SU-DHL-6 (cell line): ENCODE results near the gene PLIN4.
"Not testable (repeated sequence)": the region's sequence is repeated elsewhere in the genome, so short reads cannot be mapped to it uniquely, and the experiment has no call there.

Source experiments
- H2AFZ ChIP-seq: fragments of 200-600 bp; sonication (generic); 2 replicates; pipeline ENCODE4 v1.6.1; 2014; ENCODE audit warnings: low read depth, mild to moderate bottlenecking, moderate library complexity, mixed read lengths, antibody characterized with exemption, low read length; ENCODE audit not compliant: severe bottlenecking
- H3F3A ChIP-seq: fragments of 200-600 bp; shearing (Covaris generic); 2 replicates; pipeline ENCODE4 v1.6.0; 2016; ENCODE audit warnings: antibody characterized with exemption, mild to moderate bottlenecking; ENCODE audit not compliant: insufficient read depth
- H3K27ac ChIP-seq: fragments of 200-600 bp; sonication (generic); 2 replicates; pipeline ENCODE4 v1.5.1; 2016; ENCODE audit warnings: low read depth, mild to moderate bottlenecking, low read length, moderate library complexity, mixed read lengths
- H3K27me3 ChIP-seq: fragments of 200-600 bp; sonication (generic), shearing (Covaris generic); 2 replicates; pipeline ENCODE4 v1.6.0; 2014; ENCODE audit warnings: mild to moderate bottlenecking, low read length
- H3K36me3 ChIP-seq: fragments of 200-600 bp; sonication (generic); 2 replicates; pipeline ENCODE4 v1.6.1; 2014; ENCODE audit warnings: mild to moderate bottlenecking, low read length, mixed read lengths
- H3K4me2 ChIP-seq: fragments of 300-600, 200-600 bp; shearing (Covaris generic), sonication (generic); 2 replicates; pipeline ENCODE4 v1.6.0; 2014; ENCODE audit warnings: low read length, low read depth, mild to moderate bottlenecking; ENCODE audit not compliant: poor library complexity, severe bottlenecking
- H3K4me3 ChIP-seq: fragments of 200-600 bp; sonication (generic); 2 replicates; pipeline ENCODE4 v1.5.1; 2014; ENCODE audit warnings: antibody characterized with exemption, low read length, mild to moderate bottlenecking, mixed read lengths; ENCODE audit not compliant: insufficient read depth, poor library complexity, severe bottlenecking
- H3K79me2 ChIP-seq: fragments of 200-600 bp; sonication (generic); 2 replicates; pipeline ENCODE4 v1.6.1; 2014; ENCODE audit warnings: mild to moderate bottlenecking, low read length, moderate library complexity; ENCODE audit not compliant: insufficient read depth
- H3K9ac ChIP-seq: fragments of 200-600 bp; sonication (generic); 2 replicates; pipeline ENCODE4 v1.7.0; 2014; ENCODE audit warnings: mild to moderate bottlenecking, low read length
- H3K9me2 ChIP-seq: fragments of 200-600 bp; sonication (generic); replicated peaks from 2 replicates; pipeline ENCODE4 v1.6.1; 2014; ENCODE audit warnings: low read length; ENCODE audit not compliant: insufficient read depth
- H3K9me3 ChIP-seq: fragments of 200-600 bp; sonication (generic); 2 replicates; pipeline ENCODE4 v1.6.1; 2014; ENCODE audit warnings: low read length, mixed read lengths; ENCODE audit not compliant: insufficient read depth
- H4K20me1 ChIP-seq: fragments of 200-600 bp; sonication (generic); 2 replicates; pipeline ENCODE4 v1.6.1; 2014; ENCODE audit warnings: low read depth, mild to moderate bottlenecking, antibody characterized with exemption, low read length, moderate library complexity, mixed read lengths
- EZH2phosphoT487 ChIP-seq: fragments of 200-600 bp; sonication (generic), shearing (Covaris generic); conservative IDR thresholded peaks from 2 replicates; pipeline ENCODE4 v1.6.1; 2018; ENCODE audit warnings: mild to moderate bottlenecking, antibody characterized with exemption, low read length, moderate library complexity, mixed read lengths
- TF ChIP-seq, protein P1 (sequence below): fragments of 200-600 bp; sonication (generic); IDR thresholded peaks from one replicate; pipeline ENCODE4 v1.5.1; 2017; ENCODE audit warnings: antibody characterized with exemption, mild to moderate bottlenecking, low read length, moderate library complexity; ENCODE audit not compliant: insufficient read depth, poor library complexity, severe bottlenecking

PLIN4 gene

GRCh38 chr19:4543842-4544647, 25.8 kb upstream of the PLIN4 start:
- Histone ChIP-seq H3K4me3 (no peak overlapping the region), H3K27me3 (no peaks in the 10 kb centered on the region), H3F3A (no peaks in the 10 kb centered on the region), H3K9me2 (no peaks in the 10 kb centered on the region), H3K27ac (no peak overlapping the region), H4K20me1 (no peaks in the 10 kb centered on the region), H3K4me2 (no peak overlapping the region), H3K9me3 (no peaks in the 10 kb centered on the region), H3K9ac (no peak overlapping the region), H3K79me2 (no peaks in the 10 kb centered on the region), H3K36me3 (no peaks in the 10 kb centered on the region), H2AFZ (no peak overlapping the region)
- no peak for TF ChIP-seq EZH2phosphoT487

- no peaks in the 10 kb centered on the region for H3K27me3 ChIP-seq
- H4K20me1 ChIP-seq, result no peaks in the 10 kb centered on the region
- no peak overlapping the region for H3K4me3 ChIP-seq
- no peaks in the 10 kb centered on the region for H3K79me2 ChIP-seq
- no peaks in the 10 kb centered on the region for H3K9me2 ChIP-seq
- no peak overlapping the region for H3K4me2 ChIP-seq
- H3K27ac ChIP-seq, result no peak overlapping the region
- H2AFZ ChIP-seq, result no peak overlapping the region
- H3F3A ChIP-seq, result no peaks in the 10 kb centered on the region
- H3K9me3 ChIP-seq, result no peaks in the 10 kb centered on the region
- no peaks in the 10 kb centered on the region for H3K36me3 ChIP-seq
- TF ChIP-seq, protein P1, sequence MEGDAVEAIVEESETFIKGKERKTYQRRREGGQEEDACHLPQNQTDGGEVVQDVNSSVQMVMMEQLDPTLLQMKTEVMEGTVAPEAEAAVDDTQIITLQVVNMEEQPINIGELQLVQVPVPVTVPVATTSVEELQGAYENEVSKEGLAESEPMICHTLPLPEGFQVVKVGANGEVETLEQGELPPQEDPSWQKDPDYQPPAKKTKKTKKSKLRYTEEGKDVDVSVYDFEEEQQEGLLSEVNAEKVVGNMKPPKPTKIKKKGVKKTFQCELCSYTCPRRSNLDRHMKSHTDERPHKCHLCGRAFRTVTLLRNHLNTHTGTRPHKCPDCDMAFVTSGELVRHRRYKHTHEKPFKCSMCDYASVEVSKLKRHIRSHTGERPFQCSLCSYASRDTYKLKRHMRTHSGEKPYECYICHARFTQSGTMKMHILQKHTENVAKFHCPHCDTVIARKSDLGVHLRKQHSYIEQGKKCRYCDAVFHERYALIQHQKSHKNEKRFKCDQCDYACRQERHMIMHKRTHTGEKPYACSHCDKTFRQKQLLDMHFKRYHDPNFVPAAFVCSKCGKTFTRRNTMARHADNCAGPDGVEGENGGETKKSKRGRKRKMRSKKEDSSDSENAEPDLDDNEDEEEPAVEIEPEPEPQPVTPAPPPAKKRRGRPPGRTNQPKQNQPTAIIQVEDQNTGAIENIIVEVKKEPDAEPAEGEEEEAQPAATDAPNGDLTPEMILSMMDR, result no peak
- no peak for TF ChIP-seq EZH2phosphoT487
- no peak overlapping the region for H3K9ac ChIP-seq
These were observed 24.9 kb upstream of the PLIN4 start for GRCh38 chr19:4542896-4543841.

GRCh38 chr19:4541806-4542145, 23.5 kb upstream of the PLIN4 start:
- not testable (repeated sequence) for H2AFZ ChIP-seq, H3K4me2 ChIP-seq, H3K9ac ChIP-seq, H3K4me3 ChIP-seq, H3K36me3 ChIP-seq, H4K20me1 ChIP-seq, H3K27ac ChIP-seq, H3K9me3 ChIP-seq, H3K9me2 ChIP-seq, H3F3A ChIP-seq, H3K27me3 ChIP-seq, H3K79me2 ChIP-seq

GRCh38 chr19:4541114-4541805, 23.0 kb upstream of the PLIN4 start:
- no peak overlapping the region for H3K27ac ChIP-seq
- H3K79me2 ChIP-seq, result no peaks in the 10 kb centered on the region
- no peak overlapping the region for H3K4me2 ChIP-seq
- no peak overlapping the region for H3K4me3 ChIP-seq
- H3K9ac ChIP-seq, result no peak overlapping the region
- H2AFZ ChIP-seq, result no peak overlapping the region
- H3K9me2 ChIP-seq, result no peaks in the 10 kb centered on the region
- no peaks in the 10 kb centered on the region for H3F3A ChIP-seq
- H3K27me3 ChIP-seq, result no peaks in the 10 kb centered on the region
- H3K9me3 ChIP-seq, result no peaks in the 10 kb centered on the region
- TF ChIP-seq EZH2phosphoT487, result no peak
- TF ChIP-seq, protein P1, result no peak
- H3K36me3 ChIP-seq, result no peaks in the 10 kb centered on the region
- H4K20me1 ChIP-seq, result no peaks in the 10 kb centered on the region
